ENCODE measurements around the gene PCK2. TPM values are rescaled to one million over a fixed set of nuclear protein-coding genes. Genes with fewer than 3 reads are reported as not detected.

The PCK2 gene
- total and polyA plus RNA-seq, 2 of the 13 experiments (the other 11 are each of a cell fraction or from before 2014, with no cell fraction given), result 129 to 272 TPM

DNA sequence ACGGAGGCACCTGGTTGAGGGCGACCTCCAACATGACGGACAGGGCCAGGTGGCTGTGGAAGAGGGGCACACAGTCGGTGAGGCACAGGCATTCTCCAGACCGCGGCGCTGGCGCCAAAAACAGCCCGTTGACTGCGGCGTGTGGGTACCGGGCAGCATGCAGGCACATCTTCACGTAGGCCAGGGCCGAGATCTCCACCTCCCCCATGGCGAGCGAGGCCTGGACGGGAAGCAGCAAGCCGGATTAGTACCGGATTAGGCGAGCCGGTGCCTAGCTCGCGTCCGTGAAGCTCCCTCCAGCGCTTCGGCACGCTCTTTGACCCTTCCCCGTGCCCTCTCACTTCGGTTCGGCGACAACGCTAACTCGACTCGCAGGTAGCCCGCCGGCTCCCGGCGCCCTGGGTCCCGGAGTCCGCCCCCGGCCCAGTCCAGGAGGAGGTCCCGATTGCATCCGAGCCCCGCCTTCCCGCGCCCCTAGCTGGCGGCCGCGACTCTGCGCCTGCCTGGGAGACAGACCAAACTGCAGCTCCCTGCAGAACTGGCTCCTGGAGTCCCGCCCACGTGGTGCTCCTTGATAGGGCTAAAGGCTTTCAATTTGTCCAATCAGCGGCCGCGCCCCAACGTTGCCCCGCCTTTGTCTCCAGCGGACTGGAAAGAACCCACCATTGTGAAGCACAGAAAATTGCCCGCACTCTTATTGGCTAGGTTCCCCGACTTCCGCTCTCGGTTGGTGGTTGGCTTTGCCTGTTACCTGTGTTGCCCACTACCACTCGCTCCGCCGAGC is 47.2 kb downstream of the PCK2 start, which contains the start of gene EMC9 (continued):
- TF ChIP-seq, protein P1, sequence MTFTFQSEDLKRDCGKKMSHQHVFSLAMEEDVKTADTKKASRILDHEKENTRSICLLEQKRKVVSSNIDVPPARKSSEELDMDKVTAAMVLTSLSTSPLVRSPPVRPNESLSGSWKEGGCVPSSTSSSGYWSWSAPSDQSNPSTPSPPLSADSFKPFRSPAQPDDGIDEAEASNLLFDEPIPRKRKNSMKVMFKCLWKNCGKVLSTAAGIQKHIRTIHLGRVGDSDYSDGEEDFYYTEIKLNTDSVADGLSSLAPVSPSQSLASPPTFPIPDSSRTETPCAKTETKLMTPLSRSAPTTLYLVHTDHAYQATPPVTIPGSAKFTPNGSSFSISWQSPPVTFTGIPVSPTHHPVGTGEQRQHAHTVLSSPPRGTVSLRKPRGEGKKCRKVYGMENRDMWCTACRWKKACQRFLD (CRISPR knock-in tag; IDR thresholded peaks at IDR 0.05; ENCODE audit: borderline replicate concordance), result peak; percentile 99
- TF ChIP-seq ZFP41 (CRISPR knock-in tag; IDR thresholded peaks at IDR 0.05; ENCODE audit: borderline replicate concordance) (no peak; the same call in 1 of the 2 replicates), TSC22D2 (CRISPR knock-in tag; IDR thresholded peaks at IDR 0.05; ENCODE audit: borderline replicate concordance) (no peak; the same call in 1 of the 2 replicates), ZBTB3 (CRISPR knock-in tag; IDR thresholded peaks at IDR 0.05; ENCODE audit: borderline replicate concordance, low read depth) (peak; percentile 94), ARID2 (CRISPR knock-in tag; IDR thresholded peaks at IDR 0.05; ENCODE audit: borderline replicate concordance) (peak; percentile 99), ZNF496 (CRISPR knock-in tag; IDR thresholded peaks at IDR 0.05; ENCODE audit: insufficient replicate concordance) (no peak), ZIK1 (CRISPR knock-in tag; IDR thresholded peaks at IDR 0.05; ENCODE audit: borderline replicate concordance, low read depth) (peak; percentile 87), SSRP1 (CRISPR knock-in tag; IDR thresholded peaks at IDR 0.05) (peak; percentile 15; the same call in 1 of the 2 replicates), ZNF746 (CRISPR knock-in tag; IDR thresholded peaks at IDR 0.05) (no peak), ZNF569 (CRISPR knock-in tag; IDR thresholded peaks at IDR 0.05; ENCODE audit: borderline replicate concordance) (peak; percentile 96; the same call in 1 of the 2 replicates), ELF4 (CRISPR knock-in tag; IDR thresholded peaks at IDR 0.05; ENCODE audit: borderline replicate concordance) (peak; percentile 77; the same call in 1 of the 2 replicates), ZNF879 (CRISPR knock-in tag; IDR thresholded peaks at IDR 0.05) (no peak; the same call in none of the 2 replicates), CENPT (CRISPR knock-in tag; IDR thresholded peaks at IDR 0.05; ENCODE audit: low read depth) (peak; percentile 96), ZNF296 (CRISPR knock-in tag; conservative IDR thresholded peaks at IDR 0.05) (no peak), ATRX (CRISPR knock-in tag; IDR thresholded peaks at IDR 0.05; ENCODE audit: borderline replicate concordance) (0 out of 2 replicates have a peak, but pooled peaks have one; percentile 9), RFXANK (CRISPR knock-in tag; IDR thresholded peaks at IDR 0.05) (peak; percentile 96), POLR2A (IDR thresholded peaks at IDR 0.05; ENCODE audit: insufficient read depth in 1 of 2, low read depth in 2 of 2, low read length in 2 of 2) (peak in 1 of 2 experiments; percentile 88; a peak in 2 of 4 replicates), KAT8 (CRISPR knock-in tag; IDR thresholded peaks at IDR 0.05) (peak; percentile 93)
- TF ChIP-seq, protein P2, sequence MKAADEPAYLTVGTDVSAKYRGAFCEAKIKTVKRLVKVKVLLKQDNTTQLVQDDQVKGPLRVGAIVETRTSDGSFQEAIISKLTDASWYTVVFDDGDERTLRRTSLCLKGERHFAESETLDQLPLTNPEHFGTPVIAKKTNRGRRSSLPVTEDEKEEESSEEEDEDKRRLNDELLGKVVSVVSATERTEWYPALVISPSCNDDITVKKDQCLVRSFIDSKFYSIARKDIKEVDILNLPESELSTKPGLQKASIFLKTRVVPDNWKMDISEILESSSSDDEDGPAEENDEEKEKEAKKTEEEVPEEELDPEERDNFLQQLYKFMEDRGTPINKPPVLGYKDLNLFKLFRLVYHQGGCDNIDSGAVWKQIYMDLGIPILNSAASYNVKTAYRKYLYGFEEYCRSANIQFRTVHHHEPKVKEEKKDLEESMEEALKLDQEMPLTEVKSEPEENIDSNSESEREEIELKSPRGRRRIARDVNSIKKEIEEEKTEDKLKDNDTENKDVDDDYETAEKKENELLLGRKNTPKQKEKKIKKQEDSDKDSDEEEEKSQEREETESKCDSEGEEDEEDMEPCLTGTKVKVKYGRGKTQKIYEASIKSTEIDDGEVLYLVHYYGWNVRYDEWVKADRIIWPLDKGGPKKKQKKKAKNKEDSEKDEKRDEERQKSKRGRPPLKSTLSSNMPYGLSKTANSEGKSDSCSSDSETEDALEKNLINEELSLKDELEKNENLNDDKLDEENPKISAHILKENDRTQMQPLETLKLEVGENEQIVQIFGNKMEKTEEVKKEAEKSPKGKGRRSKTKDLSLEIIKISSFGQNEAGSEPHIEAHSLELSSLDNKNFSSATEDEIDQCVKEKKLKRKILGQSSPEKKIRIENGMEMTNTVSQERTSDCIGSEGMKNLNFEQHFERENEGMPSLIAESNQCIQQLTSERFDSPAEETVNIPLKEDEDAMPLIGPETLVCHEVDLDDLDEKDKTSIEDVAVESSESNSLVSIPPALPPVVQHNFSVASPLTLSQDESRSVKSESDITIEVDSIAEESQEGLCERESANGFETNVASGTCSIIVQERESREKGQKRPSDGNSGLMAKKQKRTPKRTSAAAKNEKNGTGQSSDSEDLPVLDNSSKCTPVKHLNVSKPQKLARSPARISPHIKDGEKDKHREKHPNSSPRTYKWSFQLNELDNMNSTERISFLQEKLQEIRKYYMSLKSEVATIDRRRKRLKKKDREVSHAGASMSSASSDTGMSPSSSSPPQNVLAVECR (CRISPR knock-in tag; IDR thresholded peaks at IDR 0.05; ENCODE audit: borderline replicate concordance), result no peak
- TF ChIP-seq, protein P3, sequence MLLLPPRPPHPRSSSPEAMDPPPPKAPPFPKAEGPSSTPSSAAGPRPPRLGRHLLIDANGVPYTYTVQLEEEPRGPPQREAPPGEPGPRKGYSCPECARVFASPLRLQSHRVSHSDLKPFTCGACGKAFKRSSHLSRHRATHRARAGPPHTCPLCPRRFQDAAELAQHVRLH (CRISPR knock-in tag; IDR thresholded peaks at IDR 0.05; ENCODE audit: borderline replicate concordance, low read depth), result peak; percentile 84
- TF ChIP-seq, protein P4, sequence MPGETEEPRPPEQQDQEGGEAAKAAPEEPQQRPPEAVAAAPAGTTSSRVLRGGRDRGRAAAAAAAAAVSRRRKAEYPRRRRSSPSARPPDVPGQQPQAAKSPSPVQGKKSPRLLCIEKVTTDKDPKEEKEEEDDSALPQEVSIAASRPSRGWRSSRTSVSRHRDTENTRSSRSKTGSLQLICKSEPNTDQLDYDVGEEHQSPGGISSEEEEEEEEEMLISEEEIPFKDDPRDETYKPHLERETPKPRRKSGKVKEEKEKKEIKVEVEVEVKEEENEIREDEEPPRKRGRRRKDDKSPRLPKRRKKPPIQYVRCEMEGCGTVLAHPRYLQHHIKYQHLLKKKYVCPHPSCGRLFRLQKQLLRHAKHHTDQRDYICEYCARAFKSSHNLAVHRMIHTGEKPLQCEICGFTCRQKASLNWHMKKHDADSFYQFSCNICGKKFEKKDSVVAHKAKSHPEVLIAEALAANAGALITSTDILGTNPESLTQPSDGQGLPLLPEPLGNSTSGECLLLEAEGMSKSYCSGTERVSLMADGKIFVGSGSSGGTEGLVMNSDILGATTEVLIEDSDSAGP (CRISPR knock-in tag; IDR thresholded peaks at IDR 0.05; ENCODE audit: borderline replicate concordance), result no peak
